ENCODE data around the gene NRP1. TPM values are rescaled to one million over a fixed set of nuclear protein-coding genes. Genes with fewer than 3 reads are reported as not detected.

NRP1 gene
- total RNA-seq, 3 donors from 2014 or later: 12.3 to 52.3 (median 33.2) TPM

DNA sequence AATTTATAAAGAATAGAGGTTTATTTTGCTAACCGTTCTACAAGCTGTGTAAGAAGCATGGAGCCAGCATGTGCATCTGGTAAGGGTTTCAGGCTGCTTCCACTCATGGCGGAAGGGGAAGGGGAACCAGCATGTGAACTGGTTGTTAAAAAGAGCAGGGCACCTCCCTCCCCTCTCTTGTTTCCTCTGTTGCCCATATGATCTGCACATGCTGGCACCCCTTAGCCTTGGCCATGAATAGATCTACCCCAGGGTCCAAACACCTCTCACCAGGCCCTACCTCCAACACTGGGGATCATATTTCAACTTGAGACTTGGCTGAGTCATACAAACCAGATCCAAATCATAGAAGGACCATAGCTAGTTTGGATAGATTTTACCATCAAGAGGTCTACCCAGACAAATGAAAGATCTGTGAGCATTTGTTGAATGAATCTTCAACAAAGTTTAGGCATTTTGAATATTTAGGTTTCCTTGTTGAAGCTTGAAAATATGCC is 36.0 kb upstream of the NRP1 start:
- TF ChIP-seq, protein P1, sequence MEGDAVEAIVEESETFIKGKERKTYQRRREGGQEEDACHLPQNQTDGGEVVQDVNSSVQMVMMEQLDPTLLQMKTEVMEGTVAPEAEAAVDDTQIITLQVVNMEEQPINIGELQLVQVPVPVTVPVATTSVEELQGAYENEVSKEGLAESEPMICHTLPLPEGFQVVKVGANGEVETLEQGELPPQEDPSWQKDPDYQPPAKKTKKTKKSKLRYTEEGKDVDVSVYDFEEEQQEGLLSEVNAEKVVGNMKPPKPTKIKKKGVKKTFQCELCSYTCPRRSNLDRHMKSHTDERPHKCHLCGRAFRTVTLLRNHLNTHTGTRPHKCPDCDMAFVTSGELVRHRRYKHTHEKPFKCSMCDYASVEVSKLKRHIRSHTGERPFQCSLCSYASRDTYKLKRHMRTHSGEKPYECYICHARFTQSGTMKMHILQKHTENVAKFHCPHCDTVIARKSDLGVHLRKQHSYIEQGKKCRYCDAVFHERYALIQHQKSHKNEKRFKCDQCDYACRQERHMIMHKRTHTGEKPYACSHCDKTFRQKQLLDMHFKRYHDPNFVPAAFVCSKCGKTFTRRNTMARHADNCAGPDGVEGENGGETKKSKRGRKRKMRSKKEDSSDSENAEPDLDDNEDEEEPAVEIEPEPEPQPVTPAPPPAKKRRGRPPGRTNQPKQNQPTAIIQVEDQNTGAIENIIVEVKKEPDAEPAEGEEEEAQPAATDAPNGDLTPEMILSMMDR (IDR thresholded peaks at IDR 0.05): no peak
- intact Hi-C loops (cut with DNase I, micrococcal nuclease): no loop called here
- ATAC-seq (no peak), DNase-seq (no peak)
- Histone ChIP-seq H3K36me3 (ENCODE audit: low read depth) (no peaks in the 10 kb centered on the region), H3K4me1 (ENCODE audit: low read depth) (no peaks in the 10 kb centered on the region), H3K4me3 (no peak overlapping the region), H3K9me3 (peaks cover 8% of the 10 kb centered on the region)

DNA sequence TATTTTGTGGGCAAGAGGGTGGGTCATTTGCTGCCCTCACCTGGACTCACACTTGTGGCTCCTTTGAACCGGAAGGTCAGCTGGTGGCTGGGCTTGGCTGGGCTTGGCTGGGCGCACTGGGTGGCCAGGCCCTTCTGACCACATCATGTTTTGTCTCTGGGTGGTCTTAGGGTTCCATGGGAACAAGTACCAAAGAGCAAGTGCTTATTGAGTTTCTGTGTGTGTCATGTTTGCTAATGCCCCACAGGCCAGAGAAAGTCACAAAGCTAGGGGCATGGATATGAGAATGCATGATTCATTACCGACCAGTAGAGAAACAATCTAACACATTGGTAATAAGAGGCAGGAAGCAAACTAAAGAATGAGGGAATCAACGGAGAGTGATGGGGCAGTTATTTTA is 33.6 kb upstream of the NRP1 start:
- TF ChIP-seq, protein P1 (IDR thresholded peaks at IDR 0.05): no peak
- intact Hi-C loops (cut with DNase I, micrococcal nuclease): no loop called here
- peaks cover 8% of the 10 kb centered on the region for H3K9me3 ChIP-seq

DNA sequence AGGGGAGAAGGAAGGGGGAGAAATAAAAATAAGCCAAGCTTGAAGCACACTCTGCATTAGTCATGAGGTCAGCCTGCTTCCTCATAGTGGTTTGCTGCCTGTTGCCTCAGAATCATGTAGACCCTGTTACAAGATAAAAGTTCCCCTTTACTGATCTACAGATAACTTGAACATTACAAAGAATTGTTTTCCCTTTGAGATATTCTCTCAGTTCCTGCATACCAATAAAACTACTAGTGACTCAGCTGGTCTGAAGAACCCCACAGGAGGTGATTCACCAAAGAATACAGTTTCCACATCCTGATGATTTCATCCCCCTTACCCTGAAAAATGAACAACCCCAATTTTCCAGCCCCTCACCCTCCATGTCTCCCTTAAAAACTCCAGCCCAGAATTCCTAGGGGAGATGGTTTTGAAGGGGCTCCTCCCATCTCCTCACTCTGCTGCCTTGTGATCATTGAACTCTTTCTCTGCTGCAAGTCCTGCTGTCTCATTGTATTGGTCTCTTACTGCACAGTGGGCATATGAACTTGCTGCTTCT is 31.5 kb upstream of the NRP1 start:
- intact Hi-C loops (cut with DNase I, micrococcal nuclease): no loop called here

More for the DNA sequence above, 33.6 kb upstream of the NRP1 start:
- H3K4me1 ChIP-seq (ENCODE audit: low read depth): no peaks in the 10 kb centered on the region
- ATAC-seq (no peak), DNase-seq (no peak)
- H3K36me3 ChIP-seq (ENCODE audit: low read depth): no peaks in the 10 kb centered on the region
- no peak overlapping the region for H3K4me3 ChIP-seq

DNA sequence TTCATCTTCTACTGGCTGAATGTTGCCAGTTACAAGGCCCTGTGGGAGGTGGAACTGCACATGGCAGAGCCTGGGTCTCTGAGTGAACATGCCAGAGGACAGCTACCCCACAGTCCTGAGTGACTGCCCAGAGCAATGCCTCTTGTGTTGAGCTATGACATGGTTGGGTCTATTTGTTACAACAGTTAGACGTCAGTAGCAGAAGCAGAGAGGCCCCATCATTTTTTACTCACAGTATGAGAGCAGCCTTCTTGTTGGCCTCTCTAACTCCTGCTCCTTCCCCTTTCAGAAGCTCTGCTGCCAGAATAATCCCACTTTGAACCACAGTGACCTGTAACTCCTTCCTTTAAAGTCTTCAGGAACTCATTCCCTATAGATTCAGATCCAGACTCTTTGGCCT is 30.8 kb upstream of the NRP1 start:
- no peak overlapping the region for H3K4me3 ChIP-seq
- H3K4me1 ChIP-seq (ENCODE audit: low read depth): no peaks in the 10 kb centered on the region
- no peak for ATAC-seq
- H3K9me3 ChIP-seq: peaks cover 8% of the 10 kb centered on the region
- intact Hi-C loops (cut with DNase I, micrococcal nuclease): no loop called here
- TF ChIP-seq, protein P1 (IDR thresholded peaks at IDR 0.05): no peak
- H3K36me3 ChIP-seq (ENCODE audit: low read depth): no peaks in the 10 kb centered on the region
- DNase-seq: no peak

More for the DNA sequence above, 31.5 kb upstream of the NRP1 start:
- TF ChIP-seq, protein P1 (IDR thresholded peaks at IDR 0.05): no peak
- Histone ChIP-seq H3K36me3 (ENCODE audit: low read depth) (no peaks in the 10 kb centered on the region), H3K4me1 (ENCODE audit: low read depth) (no peaks in the 10 kb centered on the region), H3K9me3 (peaks cover 8% of the 10 kb centered on the region), H3K4me3 (no peak overlapping the region)
- ATAC-seq (peak; percentile 25), DNase-seq (peak in 1 of 3 donors; percentile 6)

DNA sequence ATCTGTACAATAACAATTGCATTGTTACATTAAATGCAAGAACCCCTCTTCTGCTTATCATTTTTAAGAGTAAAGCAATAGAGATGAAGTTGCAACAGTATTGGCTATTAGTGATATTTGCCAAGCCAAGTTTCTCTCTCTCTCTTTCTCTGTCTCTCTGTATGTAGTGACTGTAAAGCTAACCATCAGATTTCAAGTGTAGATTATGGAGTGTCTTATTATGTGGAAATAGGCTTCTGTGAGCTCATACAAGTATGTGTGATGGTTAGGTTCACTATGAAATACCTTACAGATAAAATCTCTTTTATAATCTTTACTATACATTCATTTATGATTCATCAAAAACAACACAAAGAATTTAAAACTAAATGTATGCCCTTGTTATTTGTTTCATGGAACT is 28.6 kb upstream of the NRP1 start:
- Histone ChIP-seq H3K4me1 (ENCODE audit: low read depth) (no peaks in the 10 kb centered on the region), H3K9me3 (peaks cover 8% of the 10 kb centered on the region), H3K4me3 (no peak overlapping the region), H3K36me3 (ENCODE audit: low read depth) (no peaks in the 10 kb centered on the region)
- TF ChIP-seq, protein P1 (IDR thresholded peaks at IDR 0.05): no peak
- intact Hi-C loops (cut with DNase I, micrococcal nuclease): no loop called here
- no peak for DNase-seq
- no peak for ATAC-seq

DNA sequence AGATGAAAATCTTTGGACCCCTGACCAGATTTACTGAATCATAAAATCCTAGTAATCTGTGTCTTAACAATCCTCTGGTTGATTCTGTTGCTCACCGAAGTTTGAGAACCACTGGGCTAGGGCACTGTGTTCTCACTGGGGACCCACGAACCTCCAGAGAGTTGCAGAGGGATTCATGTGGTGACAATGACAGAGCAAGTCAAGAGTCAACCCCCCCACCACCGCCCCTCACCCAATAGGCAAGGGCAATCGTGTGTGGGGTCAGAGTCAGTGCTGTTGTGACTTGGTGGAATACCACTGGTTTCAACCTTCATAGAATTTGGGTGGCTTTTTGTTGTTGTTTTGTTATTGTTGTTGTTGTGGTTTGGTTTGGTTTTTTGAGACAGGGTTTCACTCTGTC is 23.5 kb upstream of the NRP1 start:
- TF ChIP-seq, protein P1 (IDR thresholded peaks at IDR 0.05): no peak
- H3K9me3 ChIP-seq: no peaks in the 10 kb centered on the region
- H3K4me3 ChIP-seq: no peak overlapping the region
- ATAC-seq (no peak), DNase-seq (no peak)
- H3K4me1 ChIP-seq (ENCODE audit: low read depth): no peaks in the 10 kb centered on the region
- no peaks in the 10 kb centered on the region for H3K36me3 ChIP-seq (ENCODE audit: low read depth)
- intact Hi-C loops (cut with DNase I, micrococcal nuclease): no loop called here

All from mucosa of descending colon (tissue), 3 donors.